OCI-M1 (cell line): Measurements from ENCODE around the gene RHOBTB1.
A peak's percentile ranks its signal among the peaks of the same experiment; 100 is the strongest.

Source experiments
- DNase-seq: peaks from one replicate; lab custom pipeline; 2025; lab: John Stamatoyannopoulos, UW

Gene RHOBTB1

GRCh38 chr10:60942134-60942787 lies 1.7 kb downstream of the RHOBTB1 start:
- DNase-seq = no peak

DNA sequence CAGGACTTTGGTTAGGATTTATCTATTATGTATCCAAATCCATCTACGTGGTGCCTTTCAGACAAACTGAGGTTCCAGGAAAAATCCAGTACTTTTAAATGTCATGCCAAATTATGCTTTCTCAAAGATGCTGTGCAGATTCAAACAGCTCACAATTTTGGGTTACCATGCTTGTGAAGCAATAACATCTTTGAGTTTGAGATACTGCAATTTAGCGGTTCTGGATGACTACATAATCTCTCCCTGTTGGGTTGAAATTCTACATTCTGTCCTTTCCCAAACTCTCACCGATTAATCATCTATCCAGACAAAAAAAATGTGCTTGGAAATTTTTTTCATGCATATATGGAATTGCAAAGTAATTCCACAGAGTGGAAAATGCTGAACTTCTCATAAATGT lies 3.5 kb downstream of the RHOBTB1 start:
- DNase-seq = no peak

- DNase-seq = peak; percentile 44
These were observed 6.0 kb downstream of the RHOBTB1 start for GRCh38 chr10:60937784-60938654.

GRCh38 chr10:60937022-60937421 lies 7.0 kb downstream of the RHOBTB1 start:
- DNase-seq = peak; percentile 79

DNA sequence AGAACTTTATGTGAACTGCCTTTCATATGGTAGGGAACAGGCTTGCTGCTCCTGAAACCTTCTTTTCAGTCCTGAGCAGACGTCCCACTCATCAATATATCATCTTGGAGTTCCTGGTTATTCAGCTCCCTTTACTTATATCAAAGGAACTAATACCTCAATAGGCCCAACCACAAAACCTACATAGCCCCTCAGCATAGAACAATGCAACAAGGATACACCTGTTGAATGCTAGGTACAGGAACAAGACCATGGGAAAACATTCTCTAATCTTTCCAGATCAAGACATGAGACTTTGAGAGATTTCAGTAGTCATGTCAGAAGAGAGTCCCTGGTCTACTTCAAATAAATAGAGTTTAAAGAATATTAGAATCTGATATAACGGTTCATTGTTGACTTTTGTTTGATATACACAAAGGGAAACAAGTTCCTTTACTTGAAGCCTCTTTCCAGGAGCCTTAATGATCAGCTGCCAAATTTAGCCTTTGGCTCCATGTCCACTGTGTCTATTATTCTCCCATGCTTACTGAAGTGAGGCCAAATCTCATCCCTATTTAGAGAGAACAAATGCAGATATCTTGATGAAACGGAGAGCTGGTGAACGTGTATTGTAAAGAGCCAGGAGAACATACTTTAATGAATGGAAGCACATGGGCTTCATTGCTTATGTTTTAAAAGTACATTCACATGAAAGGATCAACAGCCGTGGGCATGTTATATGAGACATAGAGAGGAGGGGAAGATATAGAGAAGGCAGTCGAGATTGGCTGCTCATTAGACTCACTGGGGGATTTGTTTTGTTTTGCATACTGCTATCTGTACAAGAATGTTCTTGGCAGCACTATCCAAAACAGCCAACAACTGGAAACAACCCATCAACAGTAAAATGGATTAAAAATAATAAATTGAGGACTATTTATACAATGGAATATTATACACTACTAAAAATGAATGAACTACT lies 9.5 kb downstream of the RHOBTB1 start:
- no peak for DNase-seq

GRCh38 chr10:60932756-60933155 lies 11.2 kb downstream of the RHOBTB1 start:
- DNase-seq = no peak

DNA sequence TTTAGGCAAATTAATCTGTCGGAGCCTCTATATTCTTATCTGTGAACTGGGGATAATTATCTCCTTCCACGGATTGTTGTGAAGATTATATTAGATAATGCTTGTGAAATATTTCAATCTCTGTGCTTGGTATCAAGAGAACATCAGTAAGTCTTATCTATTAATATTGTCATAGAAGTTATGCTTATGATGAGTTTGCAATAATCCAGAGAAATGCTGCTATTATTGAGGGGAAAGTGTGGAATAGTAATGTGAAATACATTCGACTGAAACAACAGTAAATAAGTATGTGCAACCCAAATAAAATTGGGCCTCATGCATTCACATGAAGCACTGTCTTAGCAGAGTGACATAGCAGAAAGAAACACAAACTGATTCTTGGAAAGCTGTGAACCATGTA lies 13.7 kb downstream of the RHOBTB1 start:
- no peak for DNase-seq

- no peak for DNase-seq
These were observed 22.4 kb downstream of the RHOBTB1 start for GRCh38 chr10:60921633-60922032.

- no peak for DNase-seq
These were observed 23.5 kb downstream of the RHOBTB1 start for GRCh38 chr10:60920479-60920878.

DNA sequence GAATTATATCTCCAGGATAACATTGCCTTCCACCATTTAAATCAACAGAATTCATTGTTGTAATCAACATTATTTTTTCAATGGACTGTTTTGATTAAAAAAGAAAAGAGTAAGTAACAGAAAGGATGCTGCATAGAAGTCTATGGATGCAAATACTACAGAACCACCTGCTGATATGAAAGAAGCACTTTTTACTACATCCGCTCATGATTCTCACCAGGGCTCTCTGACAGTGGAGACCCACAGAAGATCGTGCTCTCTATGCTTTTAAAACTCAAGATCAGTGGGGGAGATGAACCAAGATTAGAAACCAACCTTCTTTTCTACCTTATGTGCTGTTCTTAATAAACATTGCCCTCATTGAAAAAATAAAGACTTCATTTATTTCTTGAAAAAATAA lies 24.4 kb downstream of the RHOBTB1 start:
- no peak for DNase-seq

- no peak for DNase-seq
These were observed 26.4 kb downstream of the RHOBTB1 start for GRCh38 chr10:60917331-60918280.

DNA sequence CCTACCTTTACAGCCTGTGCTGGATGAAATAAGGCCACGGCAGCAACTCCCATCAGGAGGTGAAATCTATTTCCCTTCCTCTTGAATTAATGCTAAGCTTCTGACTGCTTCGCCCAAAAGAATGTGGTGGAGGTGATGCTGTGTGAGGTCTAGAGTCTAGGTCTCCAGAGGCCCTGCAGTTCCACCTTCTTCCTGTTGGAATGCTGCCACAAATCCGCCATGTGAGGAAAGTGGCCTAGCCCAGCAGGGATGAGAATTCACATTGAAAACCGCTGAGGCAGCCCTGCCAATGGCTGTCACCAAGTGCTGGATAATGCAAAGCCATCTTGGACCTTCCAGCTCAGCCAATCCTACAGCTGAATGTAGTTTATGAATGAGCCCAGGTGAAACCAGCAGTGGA lies 28.0 kb downstream of the RHOBTB1 start:
- DNase-seq = no peak

- no peak for DNase-seq
These were observed 29.3 kb downstream of the RHOBTB1 start for GRCh38 chr10:60914690-60915141.

GRCh38 chr10:60913657-60914056 lies 30.3 kb downstream of the RHOBTB1 start:
- DNase-seq = no peak

GRCh38 chr10:60913071-60913470 lies 30.9 kb downstream of the RHOBTB1 start:
- no peak for DNase-seq

- no peak for DNase-seq
These were observed 32.3 kb downstream of the RHOBTB1 start for GRCh38 chr10:60911715-60912114.

GRCh38 chr10:60911216-60911615 lies 32.8 kb downstream of the RHOBTB1 start:
- no peak for DNase-seq

- DNase-seq = peak; percentile 71
These were observed 33.4 kb downstream of the RHOBTB1 start for GRCh38 chr10:60910543-60910942.

- no peak for DNase-seq
These were observed 35.1 kb downstream of the RHOBTB1 start for GRCh38 chr10:60908896-60909295.

DNA sequence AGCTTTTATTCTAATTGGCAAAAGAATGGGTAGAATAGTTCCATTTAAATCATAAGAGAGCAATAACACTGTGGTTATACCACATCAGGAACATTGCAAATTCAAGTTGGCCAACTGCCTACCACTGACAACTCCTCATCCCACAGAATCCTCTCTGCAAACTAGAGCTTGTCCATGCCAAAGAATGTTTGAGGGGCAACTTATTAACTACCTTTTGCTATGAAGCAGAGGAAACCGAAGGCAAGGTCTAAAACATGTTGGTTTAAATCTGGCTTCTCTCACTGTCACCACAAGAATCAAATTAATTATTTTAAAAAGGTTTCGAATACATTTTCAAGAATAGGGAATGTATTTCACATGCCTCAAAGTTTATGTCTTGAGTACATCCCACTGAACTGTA lies 36.0 kb downstream of the RHOBTB1 start:
- DNase-seq = no peak

DNA sequence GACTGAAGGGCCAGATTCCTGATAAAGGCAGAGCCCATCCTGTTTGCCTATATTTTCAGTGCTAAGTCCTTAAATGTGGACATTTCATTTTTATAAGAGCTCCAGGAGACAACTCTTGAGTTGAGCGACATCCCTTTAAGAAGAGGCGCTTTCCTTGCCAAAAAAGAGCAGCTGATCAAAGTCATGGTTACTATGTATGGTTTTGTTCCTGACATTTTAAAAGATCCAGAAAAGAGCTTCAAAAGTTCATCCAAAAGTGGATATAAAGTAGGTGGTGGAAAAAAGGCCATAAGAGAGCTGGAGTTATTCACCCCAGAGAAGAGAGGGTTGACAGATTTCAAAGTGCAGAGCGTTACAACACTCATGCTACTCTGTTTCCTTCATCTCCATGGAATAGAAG lies 36.7 kb downstream of the RHOBTB1 start:
- DNase-seq = no peak
